IPS-15b (cell line): ENCODE measurements around the gene GOLT1B.

ENCODE experiments used
- H3K27me3 ChIP-seq: one replicate; pipeline ENCODE4 v1.6.1; 2013; ENCODE audit warnings: low read length; ENCODE audit not compliant: control insufficient read depth, insufficient read depth
- H3K36me3 ChIP-seq: one replicate; pipeline ENCODE4 v1.6.1; 2013; ENCODE audit warnings: low read length; ENCODE audit not compliant: control insufficient read depth, insufficient read depth
- H3K4me1 ChIP-seq: one replicate; pipeline ENCODE4 v1.6.1; 2013; ENCODE audit warnings: mild to moderate bottlenecking, low read length; ENCODE audit not compliant: control insufficient read depth, insufficient read depth
- H3K4me3 ChIP-seq: one replicate; pipeline ENCODE4 v1.5.1; 2013; ENCODE audit warnings: low read depth, low read length
- H3K9ac ChIP-seq: one replicate; pipeline ENCODE4 v1.6.1; 2013; ENCODE audit warnings: low read depth, mild to moderate bottlenecking, low read length
- H3K9me3 ChIP-seq: one replicate; pipeline ENCODE4 v1.6.1; 2013; ENCODE audit warnings: mild to moderate bottlenecking, low read length; ENCODE audit not compliant: control insufficient read depth, insufficient read depth

GOLT1B gene

DNA sequence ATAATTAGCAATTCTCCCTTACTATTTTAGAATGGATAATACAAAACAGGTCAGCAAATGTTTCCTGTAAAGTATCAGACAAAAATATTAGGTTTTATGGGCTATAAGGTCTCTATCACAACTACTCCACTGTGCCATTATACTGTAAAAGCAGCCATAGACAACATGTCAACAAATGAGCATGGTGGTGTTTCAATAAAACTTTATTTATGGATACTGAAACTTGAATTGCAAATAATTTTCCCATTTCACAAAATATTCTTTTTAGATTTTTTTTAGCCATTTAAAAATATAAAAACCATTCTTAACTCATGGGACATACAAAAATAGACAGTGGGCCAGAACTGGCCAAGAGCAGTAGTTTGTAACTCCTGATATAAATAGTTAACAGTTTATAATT is 15.6 kb upstream of the GOLT1B start:
- Histone ChIP-seq H3K36me3 (no peaks in the 10 kb centered on the region), H3K9me3 (no peaks in the 10 kb centered on the region), H3K9ac (no peak overlapping the region), H3K27me3 (no peaks in the 10 kb centered on the region), H3K4me3 (no peak overlapping the region), H3K4me1 (no peaks in the 10 kb centered on the region)

DNA sequence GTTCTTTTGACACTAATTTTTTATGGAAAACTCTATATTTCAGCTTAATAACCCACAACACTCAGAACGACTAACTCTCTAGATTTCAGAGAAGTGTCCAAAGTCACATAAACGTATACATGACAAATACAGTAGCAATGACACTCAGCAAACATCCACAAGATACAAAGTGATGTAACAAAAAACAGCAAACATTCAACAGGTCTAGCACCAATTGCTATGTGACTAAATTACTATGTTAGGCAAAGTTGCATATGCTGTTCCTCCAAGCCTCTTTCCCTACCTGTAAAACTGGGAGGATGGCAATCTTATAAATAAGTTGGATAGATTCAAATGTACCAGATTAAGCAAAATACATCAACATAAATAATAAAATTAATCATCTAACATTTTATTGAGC is 1.8 kb upstream of the GOLT1B start:
- Histone ChIP-seq H3K4me3 (no peak overlapping the region), H3K9ac (no peak overlapping the region), H3K4me1 (peaks cover 3% of the 10 kb centered on the region), H3K27me3 (no peaks in the 10 kb centered on the region), H3K36me3 (no peaks in the 10 kb centered on the region), H3K9me3 (no peaks in the 10 kb centered on the region)

DNA sequence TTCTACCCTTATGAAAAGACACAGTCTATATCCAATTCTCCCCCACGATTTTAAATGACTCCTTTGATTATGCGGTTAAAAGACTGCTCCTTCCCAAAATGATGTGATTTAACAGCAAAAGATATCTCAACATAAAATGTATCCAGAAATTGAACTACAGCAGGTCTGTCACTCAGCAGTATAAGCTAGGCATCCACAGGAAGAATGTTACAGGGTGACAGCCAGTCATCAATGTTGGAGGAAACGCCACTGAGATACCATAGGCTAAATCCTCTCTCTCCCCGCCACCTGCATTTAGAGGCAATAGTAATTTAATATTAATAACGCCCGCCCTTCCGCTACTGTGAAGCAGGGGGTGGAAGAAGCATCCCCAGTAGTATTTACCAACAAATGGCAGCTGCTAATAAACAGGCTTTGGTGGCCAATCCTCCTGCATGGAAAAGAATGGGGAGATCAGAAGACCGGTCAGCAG is 767 bp upstream of the GOLT1B start:
- H3K4me1 ChIP-seq, result peaks cover 3% of the 10 kb centered on the region
- H3K4me3 ChIP-seq, result peak overlapping the region; percentile 92
- no peaks in the 10 kb centered on the region for H3K36me3 ChIP-seq
- H3K9me3 ChIP-seq, result no peaks in the 10 kb centered on the region
- H3K27me3 ChIP-seq, result no peaks in the 10 kb centered on the region
- H3K9ac ChIP-seq, result peak overlapping the region; percentile 87

DNA sequence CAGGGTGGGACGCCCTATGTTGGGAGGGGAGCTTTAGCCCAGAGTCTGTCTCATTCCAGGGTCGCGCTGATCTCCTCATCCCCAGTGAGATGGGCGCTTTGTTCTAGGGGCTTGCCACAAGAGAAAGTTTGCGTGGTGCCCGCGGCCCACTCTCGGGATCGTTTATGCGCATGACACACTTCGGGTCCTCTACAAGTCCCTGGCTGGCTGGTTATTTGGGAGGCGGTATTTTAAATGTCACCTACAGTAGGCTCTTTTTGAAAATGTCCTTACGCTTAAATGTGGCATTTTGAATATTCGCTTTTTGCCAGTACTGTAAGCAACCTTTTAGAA is 541 bp downstream of the GOLT1B start:
- Histone ChIP-seq H3K36me3 (no peaks in the 10 kb centered on the region), H3K4me1 (peaks cover 3% of the 10 kb centered on the region)

DNA sequence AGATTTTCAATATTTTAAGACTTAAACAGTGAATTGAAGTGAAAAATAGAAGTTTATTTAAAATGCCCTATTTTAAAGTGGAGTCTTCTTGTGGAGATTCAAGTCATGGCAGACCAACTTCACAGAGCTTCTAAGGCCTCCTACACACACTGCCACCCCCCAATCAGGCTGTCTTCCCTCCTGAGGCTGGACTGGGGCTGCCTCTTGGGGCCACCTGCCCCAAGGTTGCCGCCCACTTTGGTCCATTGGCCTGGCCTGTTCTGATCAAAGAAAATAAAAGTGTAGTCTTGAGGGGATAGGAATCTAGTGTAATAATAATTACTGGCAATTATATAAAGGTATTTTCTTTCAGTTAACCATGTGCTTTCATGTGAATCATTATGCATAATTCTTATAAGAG is 1.3 kb downstream of the GOLT1B start:
- Histone ChIP-seq H3K4me1 (peaks cover 3% of the 10 kb centered on the region), H3K27me3 (no peaks in the 10 kb centered on the region), H3K9ac (no peak overlapping the region), H3K4me3 (peak overlapping the region; percentile 90), H3K36me3 (no peaks in the 10 kb centered on the region), H3K9me3 (no peaks in the 10 kb centered on the region)

More for the DNA sequence above, 541 bp downstream of the GOLT1B start:
- Histone ChIP-seq H3K4me3 (peak overlapping the region; percentile 90), H3K9ac (peak overlapping the region; percentile 94), H3K9me3 (no peaks in the 10 kb centered on the region), H3K27me3 (no peaks in the 10 kb centered on the region)

DNA sequence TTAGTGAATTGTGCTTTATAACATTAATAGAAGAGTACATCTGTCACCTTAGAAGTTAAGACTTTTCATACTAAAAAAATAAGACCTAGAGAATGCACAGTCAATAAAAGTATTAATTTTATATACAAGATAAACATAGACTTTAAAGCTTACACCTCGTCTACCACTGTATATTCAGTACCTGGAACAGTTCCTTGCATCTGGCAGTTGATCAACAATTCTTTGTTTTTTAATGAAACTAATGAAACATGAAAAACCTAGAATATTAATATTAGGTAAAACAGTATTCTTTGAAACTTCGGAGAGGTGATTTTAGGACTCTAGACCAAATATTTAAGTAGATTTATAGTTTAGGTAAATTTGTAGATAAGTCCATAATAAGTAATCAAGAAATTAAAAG is 4.3 kb downstream of the GOLT1B start:
- H3K36me3 ChIP-seq, result peaks cover 3% of the 10 kb centered on the region
- no peaks in the 10 kb centered on the region for H3K9me3 ChIP-seq
- H3K4me1 ChIP-seq, result peaks cover 3% of the 10 kb centered on the region
- H3K27me3 ChIP-seq, result no peaks in the 10 kb centered on the region
- H3K9ac ChIP-seq, result no peak overlapping the region
- no peak overlapping the region for H3K4me3 ChIP-seq

DNA sequence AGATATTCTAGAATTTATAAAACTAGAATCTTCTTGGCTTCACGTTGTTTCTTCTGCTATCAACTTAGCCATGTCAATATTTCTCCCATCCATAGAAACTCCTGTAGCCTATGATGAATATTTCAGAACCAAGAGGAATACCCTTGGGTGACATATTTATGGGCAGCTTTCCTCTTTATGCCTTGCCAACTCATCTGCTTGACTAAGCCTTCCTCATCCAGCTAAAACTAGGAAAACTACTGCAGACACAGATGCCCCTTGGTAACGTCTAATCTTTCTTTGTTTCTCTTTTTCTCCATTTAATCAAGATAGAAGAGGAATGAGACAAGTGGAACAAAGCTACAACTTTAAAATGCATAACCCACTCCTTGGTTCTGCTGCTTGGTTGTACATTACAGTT is 6.3 kb downstream of the GOLT1B start:
- peaks cover 3% of the 10 kb centered on the region for H3K4me1 ChIP-seq
- H3K36me3 ChIP-seq, result peaks cover 3% of the 10 kb centered on the region
- no peaks in the 10 kb centered on the region for H3K27me3 ChIP-seq
- H3K9ac ChIP-seq, result no peak overlapping the region
- H3K9me3 ChIP-seq, result no peaks in the 10 kb centered on the region
- H3K4me3 ChIP-seq, result no peak overlapping the region

DNA sequence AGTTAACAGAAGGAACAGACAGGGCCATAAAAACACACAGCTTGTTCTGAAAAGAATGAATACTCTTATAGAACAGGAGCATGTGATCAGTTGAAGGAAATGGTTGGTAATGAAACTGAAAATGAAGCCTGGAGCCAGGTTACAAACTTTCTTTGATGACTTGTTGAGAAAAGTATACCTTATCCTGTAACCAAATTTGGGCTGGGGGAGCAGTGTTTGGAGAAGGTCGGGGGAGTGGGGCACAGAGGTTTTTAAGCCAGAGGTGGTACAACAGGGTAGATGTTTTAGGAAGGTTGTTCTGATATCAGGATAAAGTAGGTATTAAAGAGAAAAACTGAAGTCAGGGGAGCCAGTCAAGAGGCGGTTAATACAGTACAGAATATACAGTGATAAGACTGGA is 8.2 kb downstream of the GOLT1B start:
- no peak overlapping the region for H3K4me3 ChIP-seq
- H3K9me3 ChIP-seq, result no peaks in the 10 kb centered on the region
- no peak overlapping the region for H3K9ac ChIP-seq
- H3K4me1 ChIP-seq, result no peaks in the 10 kb centered on the region
- no peaks in the 10 kb centered on the region for H3K27me3 ChIP-seq
- H3K36me3 ChIP-seq, result peaks cover 3% of the 10 kb centered on the region

DNA sequence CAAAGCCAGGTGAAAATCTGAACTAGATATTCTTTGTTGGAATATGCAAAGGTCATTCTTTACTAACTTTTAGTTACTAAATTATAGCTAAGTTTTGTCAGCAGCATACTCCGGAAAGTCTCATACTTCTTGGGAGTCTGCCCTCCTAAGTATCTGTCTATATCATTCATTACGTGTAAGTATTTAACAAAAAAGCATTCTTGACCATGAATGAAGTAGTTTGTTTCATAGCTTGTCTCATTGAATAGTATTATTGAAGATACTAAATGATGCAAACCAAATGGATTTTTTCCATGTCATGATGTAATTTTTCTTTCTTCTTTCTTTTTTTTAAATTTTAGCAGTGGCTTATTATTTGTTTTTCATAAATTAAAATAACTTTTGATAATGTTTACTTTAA is 14.7 kb downstream of the GOLT1B start:
- no peaks in the 10 kb centered on the region for H3K36me3 ChIP-seq
- no peaks in the 10 kb centered on the region for H3K4me1 ChIP-seq
- H3K9ac ChIP-seq, result no peak overlapping the region
- no peaks in the 10 kb centered on the region for H3K9me3 ChIP-seq
- no peaks in the 10 kb centered on the region for H3K27me3 ChIP-seq
- H3K4me3 ChIP-seq, result no peak overlapping the region

DNA sequence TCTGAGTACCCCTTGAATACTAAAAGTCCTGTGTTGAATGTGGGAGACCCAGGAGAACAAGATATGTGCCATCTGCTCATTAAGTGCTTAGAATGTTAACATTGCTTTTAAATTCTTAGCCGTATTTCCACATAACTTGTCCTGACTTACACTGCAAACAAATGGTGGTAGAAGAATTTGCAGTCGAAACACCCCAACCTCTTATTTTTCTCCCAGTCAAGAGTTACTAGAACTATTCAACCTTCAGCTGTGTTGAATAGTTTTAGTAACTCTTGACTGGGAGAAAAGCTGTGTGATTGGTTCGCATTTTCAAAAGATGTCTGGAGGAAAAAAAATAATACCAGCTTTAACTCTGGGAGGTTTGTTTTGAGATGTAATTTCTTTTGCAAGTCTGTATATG is 16.9 kb downstream of the GOLT1B start:
- no peaks in the 10 kb centered on the region for H3K4me1 ChIP-seq
- no peaks in the 10 kb centered on the region for H3K9me3 ChIP-seq
- no peaks in the 10 kb centered on the region for H3K36me3 ChIP-seq
- H3K4me3 ChIP-seq, result no peak overlapping the region
- H3K27me3 ChIP-seq, result no peaks in the 10 kb centered on the region
- H3K9ac ChIP-seq, result no peak overlapping the region

DNA sequence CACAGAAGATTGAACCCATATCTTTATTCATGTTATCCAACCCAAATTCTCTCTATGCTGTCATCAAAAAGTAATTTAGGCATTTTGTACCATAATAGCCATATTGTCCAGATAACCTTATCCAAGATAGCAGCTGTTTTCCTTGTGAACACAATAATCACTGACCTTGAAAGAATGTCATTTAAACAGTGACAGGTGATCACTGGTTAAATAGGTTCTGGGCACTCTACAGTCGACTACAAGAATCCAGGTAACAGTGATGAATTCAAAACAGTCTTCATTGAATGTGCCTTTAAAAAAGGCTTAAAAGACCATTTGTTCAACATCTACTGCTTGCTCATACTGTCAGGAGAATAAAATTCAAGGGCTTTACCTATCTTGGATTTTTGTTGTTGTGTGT is 20.0 kb downstream of the GOLT1B start:
- Histone ChIP-seq H3K36me3 (no peaks in the 10 kb centered on the region), H3K4me1 (no peaks in the 10 kb centered on the region), H3K4me3 (no peak overlapping the region), H3K9ac (no peak overlapping the region), H3K9me3 (no peaks in the 10 kb centered on the region), H3K27me3 (peaks cover 17% of the 10 kb centered on the region)

DNA sequence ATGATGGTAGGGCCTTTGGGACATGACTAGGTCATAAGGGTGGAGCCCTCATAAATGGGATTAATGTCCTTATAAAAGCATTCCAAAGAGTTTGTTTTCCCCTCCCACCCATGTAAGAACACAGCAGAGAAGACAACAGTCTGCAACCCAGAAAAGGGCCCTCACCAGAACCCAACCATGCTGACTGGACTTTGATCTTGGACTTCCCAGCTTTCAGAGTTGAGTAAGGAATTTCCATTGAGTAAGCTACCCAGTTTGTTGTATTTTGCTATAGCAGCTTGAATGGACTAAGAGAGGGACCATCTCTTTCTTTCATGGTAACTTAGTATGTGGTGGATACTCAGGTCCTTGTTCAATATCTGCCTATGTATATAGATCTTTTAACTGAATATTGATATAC is 21.6 kb downstream of the GOLT1B start:
- Histone ChIP-seq H3K9me3 (no peaks in the 10 kb centered on the region), H3K4me3 (no peak overlapping the region), H3K9ac (no peak overlapping the region), H3K36me3 (no peaks in the 10 kb centered on the region), H3K27me3 (peaks cover 32% of the 10 kb centered on the region), H3K4me1 (no peaks in the 10 kb centered on the region)

DNA sequence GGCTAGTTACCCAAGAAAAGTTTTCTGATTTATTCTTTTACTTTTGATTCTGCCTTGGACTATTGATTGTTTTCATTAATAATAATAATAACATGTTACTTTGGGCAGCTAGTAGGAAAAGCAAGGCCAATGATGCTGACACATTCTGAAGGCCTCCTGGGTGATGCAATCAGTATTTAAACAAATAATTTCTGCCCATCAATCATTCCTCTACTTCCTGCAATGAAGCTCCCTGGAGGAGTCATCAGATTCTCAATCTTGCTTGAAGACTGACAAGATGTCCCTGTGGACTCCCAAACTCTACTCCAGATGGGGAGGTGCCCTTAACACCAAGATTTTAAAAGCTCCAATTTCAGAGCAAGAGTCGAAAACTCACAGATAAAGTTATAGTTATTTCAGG is 24.5 kb downstream of the GOLT1B start, which contains the start of gene SPX:
Gene SPX, plus strand, starts transcription at position 244 of the 400 bp plus-strand sequence. CDS start 177 bp downstream, outside the sequence.
- H3K27me3 ChIP-seq, result peaks cover 60% of the 10 kb centered on the region
- H3K4me1 ChIP-seq, result no peaks in the 10 kb centered on the region
- H3K36me3 ChIP-seq, result no peaks in the 10 kb centered on the region
- no peak within 1 kb of the TSS for H3K9ac ChIP-seq
- H3K4me3 ChIP-seq, result peak within 1 kb of the TSS; percentile 79
- H3K9me3 ChIP-seq, result no peaks in the 10 kb centered on the region
